Tibial artery (tissue), 4 donors: ENCODE data around the gene BRCA1.
"Not testable (repeated sequence)": the region's sequence is repeated elsewhere in the genome, so short reads cannot be mapped to it uniquely, and the experiment has no call there.

Experiments
- DNase-seq, 2 donors: peaks; one replicate each; pipeline ENCODE4 v3.0.0-alpha.2; 2019
- H3K27ac ChIP-seq, 2 donors: fragments of 200-600 bp; sonication (generic) in 1 of 2; 1 replicate in 1 of 2; 2 replicates in 1 of 2; pipeline ENCODE4 v1.5.1; 2018 to 2019; ENCODE audit warnings: mild to moderate bottlenecking in 1 of 2
- H3K27me3 ChIP-seq, 2 donors: fragments of 200-600 bp; sonication (generic) in 1 of 2; one replicate each; pipeline versions ENCODE4 v1.5.1 to v1.6.0; 2016 to 2019
- H3K36me3 ChIP-seq, 3 donors: fragments of 200-600 bp; sonication (generic) in 2 of 3; one replicate each; pipeline ENCODE4 v1.5.1; 2016 to 2019; ENCODE audit warnings: mild to moderate bottlenecking in 2 of 3
- H3K4me1 ChIP-seq, 4 donors: fragments of 200-600 bp; sonication (generic) in 2 of 4; 1 replicate in 3 of 4; 2 replicates in 1 of 4; pipeline ENCODE4 v1.5.1; 2016 to 2019
- H3K4me3 ChIP-seq, 2 donors: fragments of 200-600 bp; sonication (generic) in 1 of 2; 1 replicate in 1 of 2; 2 replicates in 1 of 2; pipeline ENCODE4 v1.5.1; 2018 to 2019; ENCODE audit warnings: mild to moderate bottlenecking in 2 of 2
- H3K9me3 ChIP-seq, 3 donors: fragments of 200-600 bp; sonication (generic) in 1 of 3; one replicate each; pipeline ENCODE4 v1.5.1; 2016 to 2019
- intact Hi-C: fragments of 100-400 bp; cut with DNase I; formaldehyde crosslinking; loops from one replicate; pipeline ENCODE4 v1.15.0; 2023; ENCODE audit warnings: low total_unique reads
- TF ChIP-seq, protein P1 (sequence below), 2 experiments: fragments of 200-600 bp in 1 of 2; fragments of 450-650 bp in 1 of 2; IDR thresholded peaks; one replicate each; pipeline ENCODE4 v1.5.1; 2017 to 2019; ENCODE audit warnings: antibody characterized with exemption in 2 of 2, mild to moderate bottlenecking in 1 of 2, moderate library complexity in 1 of 2

The BRCA1 gene

GRCh38 chr17:43011728-43012472 lies 113.3 kb downstream of the BRCA1 start:
- peaks cover 9 to 48% (median 29%) of the 10 kb centered on the region in 3 donors for H3K36me3 ChIP-seq
- peaks cover 0 to 13% (median 6%) of the 10 kb centered on the region in 4 donors for H3K4me1 ChIP-seq
- no peaks in the 10 kb centered on the region for H3K9me3 ChIP-seq
- H3K27ac ChIP-seq, result no peak overlapping the region
- intact Hi-C loops, result no loop called here
- no peaks in the 10 kb centered on the region for H3K27me3 ChIP-seq
- no peak for DNase-seq
- TF ChIP-seq, protein P1, sequence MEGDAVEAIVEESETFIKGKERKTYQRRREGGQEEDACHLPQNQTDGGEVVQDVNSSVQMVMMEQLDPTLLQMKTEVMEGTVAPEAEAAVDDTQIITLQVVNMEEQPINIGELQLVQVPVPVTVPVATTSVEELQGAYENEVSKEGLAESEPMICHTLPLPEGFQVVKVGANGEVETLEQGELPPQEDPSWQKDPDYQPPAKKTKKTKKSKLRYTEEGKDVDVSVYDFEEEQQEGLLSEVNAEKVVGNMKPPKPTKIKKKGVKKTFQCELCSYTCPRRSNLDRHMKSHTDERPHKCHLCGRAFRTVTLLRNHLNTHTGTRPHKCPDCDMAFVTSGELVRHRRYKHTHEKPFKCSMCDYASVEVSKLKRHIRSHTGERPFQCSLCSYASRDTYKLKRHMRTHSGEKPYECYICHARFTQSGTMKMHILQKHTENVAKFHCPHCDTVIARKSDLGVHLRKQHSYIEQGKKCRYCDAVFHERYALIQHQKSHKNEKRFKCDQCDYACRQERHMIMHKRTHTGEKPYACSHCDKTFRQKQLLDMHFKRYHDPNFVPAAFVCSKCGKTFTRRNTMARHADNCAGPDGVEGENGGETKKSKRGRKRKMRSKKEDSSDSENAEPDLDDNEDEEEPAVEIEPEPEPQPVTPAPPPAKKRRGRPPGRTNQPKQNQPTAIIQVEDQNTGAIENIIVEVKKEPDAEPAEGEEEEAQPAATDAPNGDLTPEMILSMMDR (IDR thresholded peaks at IDR 0.05), result no peak
- no peak overlapping the region for H3K4me3 ChIP-seq

DNA sequence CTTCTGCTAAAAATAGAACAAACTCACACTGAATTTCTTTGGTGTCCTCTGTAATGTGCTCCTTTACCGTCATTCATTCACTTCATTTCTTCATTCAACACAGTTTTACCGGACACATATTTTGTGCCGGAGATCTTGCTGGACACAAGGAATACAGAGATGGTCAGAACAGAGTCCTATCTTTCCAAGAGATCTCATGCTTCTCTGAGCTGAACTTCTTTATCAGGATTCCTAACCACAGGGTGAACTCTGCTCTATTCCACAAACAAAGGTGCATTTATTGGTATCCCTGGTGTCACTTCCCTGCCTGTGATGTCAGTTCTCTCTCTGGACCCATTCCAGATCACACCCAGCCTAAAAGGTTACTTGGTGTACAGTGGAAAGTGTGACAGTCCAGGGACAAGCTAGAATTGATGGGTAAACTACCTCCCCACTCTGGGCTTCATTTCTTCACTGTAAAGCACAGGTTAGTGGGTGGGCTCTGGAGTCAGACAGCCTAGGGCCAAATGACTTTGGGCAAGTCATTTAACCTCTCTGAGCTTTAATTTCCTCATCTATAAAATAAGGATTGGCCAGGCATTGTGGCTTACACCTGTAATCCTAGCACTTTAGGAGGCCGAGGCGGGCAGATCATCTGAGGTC lies 114.4 kb downstream of the BRCA1 start:
- DNase-seq, result no peak
- Histone ChIP-seq H3K27me3 (no peaks in the 10 kb centered on the region), H3K27ac (no peak overlapping the region), H3K9me3 (no peaks in the 10 kb centered on the region), H3K36me3 (peaks cover 4 to 37% (median 18%) of the 10 kb centered on the region in 3 donors), H3K4me3 (no peak overlapping the region), H3K4me1 (peaks cover 0 to 16% (median 8%) of the 10 kb centered on the region in 4 donors)
- TF ChIP-seq, protein P1 (IDR thresholded peaks at IDR 0.05), result no peak
- intact Hi-C loops, result no loop called here

DNA sequence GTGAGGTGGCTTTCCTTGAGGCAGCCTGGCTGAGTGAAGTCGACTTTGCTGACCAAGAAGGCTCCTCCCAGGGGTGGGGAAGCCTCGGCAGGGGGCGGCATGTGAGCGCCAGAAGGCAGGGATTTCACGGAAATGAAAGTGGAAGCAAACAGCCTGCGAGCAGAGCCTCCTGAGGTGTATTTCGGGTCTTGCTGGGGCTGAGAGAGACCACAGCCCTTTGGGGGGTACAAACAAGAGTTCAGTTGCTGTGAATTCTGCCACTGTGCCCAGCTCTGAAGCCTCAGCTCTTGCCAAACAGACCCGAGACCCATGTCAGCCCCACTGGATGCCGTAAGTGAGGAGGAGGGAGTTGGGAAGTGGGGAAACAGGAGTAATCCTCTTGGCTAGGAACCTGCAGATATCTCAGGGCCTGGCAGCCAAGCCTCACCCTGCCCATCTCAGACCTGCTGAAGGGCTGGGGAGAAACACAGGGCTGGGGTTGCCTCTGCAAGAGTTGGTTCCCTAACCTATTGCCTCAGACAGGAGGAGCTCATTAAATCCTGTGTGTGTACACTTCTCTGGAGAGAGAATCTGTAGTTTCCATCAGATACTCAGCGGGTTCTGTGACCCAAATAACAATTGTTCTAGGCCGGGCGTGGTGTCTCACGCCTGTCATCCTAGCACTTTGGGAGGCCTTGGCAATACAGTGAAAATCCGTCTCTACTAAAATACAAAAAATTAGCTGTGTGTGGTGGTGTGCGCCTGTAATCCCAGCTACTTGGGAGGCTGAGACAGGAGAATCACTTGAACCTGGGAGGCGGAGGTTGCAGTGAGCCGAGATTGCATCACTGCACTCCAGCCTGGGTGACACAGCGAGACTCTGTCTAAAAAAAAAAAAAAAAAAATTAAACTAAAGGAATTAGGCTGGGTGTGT lies 118.3 kb downstream of the BRCA1 start, which contains the start of gene IFI35:
TSS of gene IFI35 (plus strand) at position 146 of the 913 bp plus-strand sequence. CDS start at position 310, 164 bp downstream.
- TF ChIP-seq, protein P1 (IDR thresholded peaks at IDR 0.05), result peak; percentile 9 to 33
- DNase-seq, result peak; percentile 85 to 92
- Histone ChIP-seq H3K27me3 (no peaks in the 10 kb centered on the region), H3K4me3 (peak within 1 kb of the TSS; percentile 61 to 69), H3K9me3 (no peaks in the 10 kb centered on the region), H3K27ac (peak within 1 kb of the TSS; percentile 79 to 85), H3K4me1 (peaks cover 0 to 16% (median 8%) of the 10 kb centered on the region in 4 donors), H3K36me3 (peaks cover 9 to 32% (median 12%) of the 10 kb centered on the region in 3 donors)
- intact Hi-C loops, result no loop called here

DNA sequence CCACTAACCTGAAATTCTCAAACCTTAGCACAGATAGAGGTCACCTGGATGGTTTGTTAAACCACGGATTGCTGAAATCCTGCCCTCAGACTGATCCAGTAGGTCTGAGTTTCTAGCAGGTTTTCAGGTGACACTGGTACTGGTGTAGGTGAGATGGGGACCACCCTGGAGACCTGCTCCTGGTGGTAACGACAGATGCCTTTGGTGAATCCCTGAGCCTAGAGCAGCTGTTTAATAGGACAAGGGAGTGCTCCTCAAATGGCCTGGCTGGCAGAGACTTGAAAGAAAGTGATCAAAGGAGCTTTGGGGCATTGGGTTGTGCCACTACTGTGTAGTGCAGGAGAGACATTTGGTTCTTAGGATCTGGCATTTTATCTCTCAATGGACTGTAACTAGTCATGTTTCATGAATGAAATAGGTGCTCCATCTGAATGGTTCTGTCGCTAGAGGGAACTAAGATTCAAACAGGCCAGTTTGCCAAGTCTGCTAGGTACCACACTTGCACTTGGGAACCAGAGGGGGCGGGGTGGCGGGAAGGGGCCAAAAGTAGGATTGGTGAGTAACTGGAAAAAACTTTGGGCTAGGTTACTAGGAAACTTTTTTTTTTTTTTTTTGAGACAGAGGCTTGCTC lies 121.5 kb downstream of the BRCA1 start:
- peaks cover 0 to 28% (median 16%) of the 10 kb centered on the region in 4 donors for H3K4me1 ChIP-seq
- intact Hi-C loops, result no loop called here
- H3K4me3 ChIP-seq, result no peak overlapping the region
- TF ChIP-seq, protein P1 (IDR thresholded peaks at IDR 0.05), result no peak
- no peaks in the 10 kb centered on the region for H3K9me3 ChIP-seq
- peak overlapping the region in 1 of 2 donors; percentile 22 for H3K27ac ChIP-seq
- no peaks in the 10 kb centered on the region for H3K27me3 ChIP-seq
- no peak for DNase-seq
- H3K36me3 ChIP-seq, result peaks cover 31 to 55% (median 31%) of the 10 kb centered on the region in 3 donors

DNA sequence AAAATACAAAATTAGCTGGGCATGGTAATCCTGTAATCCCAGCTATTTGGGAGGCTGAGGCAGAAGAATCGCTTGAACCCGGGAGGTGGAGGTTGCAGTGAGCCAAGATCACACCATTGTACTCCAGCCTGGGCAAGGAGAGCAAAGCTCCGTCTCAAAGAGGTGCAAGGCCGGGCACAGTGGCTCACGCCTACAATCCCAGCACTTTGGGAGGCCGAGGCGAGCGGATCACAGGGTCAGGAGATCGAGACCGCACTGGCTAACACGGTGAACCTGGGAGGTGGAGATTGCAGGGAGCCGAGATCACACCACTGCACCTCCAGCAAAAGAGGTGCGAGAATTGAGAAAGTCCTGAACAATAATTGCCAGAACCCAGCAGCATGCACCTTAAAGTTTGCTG lies 124.3 kb downstream of the BRCA1 start:
- H3K27me3 ChIP-seq, DNase-seq, intact Hi-C loops, H3K4me3 ChIP-seq, H3K9me3 ChIP-seq, H3K27ac ChIP-seq: not testable (repeated sequence)
- H3K4me1 ChIP-seq, result peaks cover 0 to 20% (median 17%) of the 10 kb centered on the region in 4 donors
- H3K36me3 ChIP-seq, result peaks cover 31 to 55% (median 31%) of the 10 kb centered on the region in 3 donors
